WERI-Rb-1 (cell line): ENCODE measurements around the gene WDR48.

Experiments
- DNase-seq: peaks from one replicate; pipeline ENCODE4 v3.0.0-alpha.2; 2020
- H3K27ac ChIP-seq: fragments of 250-450 bp; sonication (Bioruptor Pico); 2 replicates; pipeline ENCODE4 v1.5.1; 2020; ENCODE audit warnings: mild to moderate bottlenecking, moderate library complexity
- H3K27me3 ChIP-seq: fragments of 250-450 bp; sonication (Bioruptor Pico); 2 replicates; pipeline ENCODE4 v1.5.1; 2021; ENCODE audit warnings: mild to moderate bottlenecking, low read depth, moderate library complexity; ENCODE audit not compliant: insufficient read depth, severe bottlenecking
- H3K36me3 ChIP-seq: fragments of 250-450 bp; sonication (Bioruptor Pico); 2 replicates; pipeline ENCODE4 v1.5.1; 2020; ENCODE audit warnings: mild to moderate bottlenecking, moderate library complexity
- H3K4me3 ChIP-seq: 2 replicates; pipeline ENCODE4 v1.5.1; 2011; ENCODE audit warnings: low read depth, mild to moderate bottlenecking, control low read depth, low read length
- H3K9me3 ChIP-seq: fragments of 250-450 bp; sonication (Bioruptor Pico); 2 replicates; pipeline ENCODE4 v1.5.1; 2021; ENCODE audit warnings: mild to moderate bottlenecking, moderate library complexity; ENCODE audit not compliant: severe bottlenecking
- TF ChIP-seq, protein P1 (sequence below): IDR thresholded peaks from 2 replicates; pipeline ENCODE4 v1.5.1; 2011; ENCODE audit warnings: low read depth, mild to moderate bottlenecking, control low read depth, inconsistent platforms, low read length

WDR48 gene

DNA sequence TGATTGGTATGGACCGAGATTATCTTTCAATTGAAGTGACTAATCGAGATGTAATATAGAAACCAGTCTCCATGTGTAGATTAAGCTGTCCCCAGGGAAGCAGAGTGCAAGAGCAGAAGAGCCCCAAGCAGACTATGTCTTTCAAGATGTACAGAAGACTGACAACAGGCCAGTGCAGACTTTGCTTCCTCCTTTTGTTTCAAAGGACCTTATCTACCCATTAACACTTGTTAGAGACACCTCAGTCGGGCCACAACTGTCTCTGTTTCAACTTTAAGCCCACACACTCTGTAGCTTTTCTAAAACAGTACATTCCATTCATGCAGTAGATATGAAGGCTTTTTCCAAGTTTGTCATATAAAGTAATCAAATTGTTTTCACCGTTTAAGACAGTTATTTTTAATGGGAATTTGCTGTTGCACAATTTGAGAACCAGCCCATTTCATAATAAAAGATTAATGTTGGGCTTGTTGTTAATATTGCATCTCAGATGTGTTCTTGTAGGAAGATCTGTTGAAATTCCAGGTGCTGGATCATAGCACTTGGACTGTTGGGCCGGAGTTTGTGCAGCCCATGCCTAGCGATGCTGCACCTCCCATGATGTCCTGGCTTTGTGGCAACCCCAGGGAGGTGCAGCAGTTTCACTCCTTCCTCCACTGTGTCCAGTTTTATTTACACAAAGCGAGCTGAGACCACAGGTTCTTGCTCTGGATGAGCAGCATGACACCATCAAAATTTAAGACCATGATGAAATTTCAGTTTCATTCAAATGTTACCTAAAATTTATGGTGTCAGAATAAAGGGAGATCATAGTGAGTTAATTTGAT lies 43.2 kb downstream of the WDR48 start:
- Histone ChIP-seq H3K4me3 (no peak overlapping the region), H3K27me3 (no peaks in the 10 kb centered on the region), H3K27ac (no peak overlapping the region), H3K9me3 (no peaks in the 10 kb centered on the region), H3K36me3 (peaks cover 86% of the 10 kb centered on the region)
- TF ChIP-seq, protein P1, sequence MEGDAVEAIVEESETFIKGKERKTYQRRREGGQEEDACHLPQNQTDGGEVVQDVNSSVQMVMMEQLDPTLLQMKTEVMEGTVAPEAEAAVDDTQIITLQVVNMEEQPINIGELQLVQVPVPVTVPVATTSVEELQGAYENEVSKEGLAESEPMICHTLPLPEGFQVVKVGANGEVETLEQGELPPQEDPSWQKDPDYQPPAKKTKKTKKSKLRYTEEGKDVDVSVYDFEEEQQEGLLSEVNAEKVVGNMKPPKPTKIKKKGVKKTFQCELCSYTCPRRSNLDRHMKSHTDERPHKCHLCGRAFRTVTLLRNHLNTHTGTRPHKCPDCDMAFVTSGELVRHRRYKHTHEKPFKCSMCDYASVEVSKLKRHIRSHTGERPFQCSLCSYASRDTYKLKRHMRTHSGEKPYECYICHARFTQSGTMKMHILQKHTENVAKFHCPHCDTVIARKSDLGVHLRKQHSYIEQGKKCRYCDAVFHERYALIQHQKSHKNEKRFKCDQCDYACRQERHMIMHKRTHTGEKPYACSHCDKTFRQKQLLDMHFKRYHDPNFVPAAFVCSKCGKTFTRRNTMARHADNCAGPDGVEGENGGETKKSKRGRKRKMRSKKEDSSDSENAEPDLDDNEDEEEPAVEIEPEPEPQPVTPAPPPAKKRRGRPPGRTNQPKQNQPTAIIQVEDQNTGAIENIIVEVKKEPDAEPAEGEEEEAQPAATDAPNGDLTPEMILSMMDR: no peak
- no peak for DNase-seq

- Histone ChIP-seq H3K4me3 (no peak overlapping the region), H3K36me3 (peaks cover 87% of the 10 kb centered on the region), H3K27me3 (no peaks in the 10 kb centered on the region), H3K9me3 (no peaks in the 10 kb centered on the region), H3K27ac (no peak overlapping the region)
- no peak for DNase-seq
- TF ChIP-seq, protein P1: no peak
These were observed 44.0 kb downstream of the WDR48 start for GRCh38 chr3:39095778-39096177.

- no peak for DNase-seq
- H3K9me3 ChIP-seq: no peaks in the 10 kb centered on the region
- H3K27me3 ChIP-seq: no peaks in the 10 kb centered on the region
- H3K4me3 ChIP-seq: no peak overlapping the region
- peaks cover 80% of the 10 kb centered on the region for H3K36me3 ChIP-seq
- TF ChIP-seq, protein P1: no peak
- no peak overlapping the region for H3K27ac ChIP-seq
These were observed 45.0 kb downstream of the WDR48 start for GRCh38 chr3:39096775-39097174.

- Histone ChIP-seq H3K27ac (no peak overlapping the region), H3K4me3 (no peak overlapping the region), H3K27me3 (no peaks in the 10 kb centered on the region), H3K9me3 (no peaks in the 10 kb centered on the region), H3K36me3 (peaks cover 73% of the 10 kb centered on the region)
- TF ChIP-seq, protein P1: no peak
- DNase-seq: no peak
These were observed 46.1 kb downstream of the WDR48 start for GRCh38 chr3:39097716-39098472.

DNA sequence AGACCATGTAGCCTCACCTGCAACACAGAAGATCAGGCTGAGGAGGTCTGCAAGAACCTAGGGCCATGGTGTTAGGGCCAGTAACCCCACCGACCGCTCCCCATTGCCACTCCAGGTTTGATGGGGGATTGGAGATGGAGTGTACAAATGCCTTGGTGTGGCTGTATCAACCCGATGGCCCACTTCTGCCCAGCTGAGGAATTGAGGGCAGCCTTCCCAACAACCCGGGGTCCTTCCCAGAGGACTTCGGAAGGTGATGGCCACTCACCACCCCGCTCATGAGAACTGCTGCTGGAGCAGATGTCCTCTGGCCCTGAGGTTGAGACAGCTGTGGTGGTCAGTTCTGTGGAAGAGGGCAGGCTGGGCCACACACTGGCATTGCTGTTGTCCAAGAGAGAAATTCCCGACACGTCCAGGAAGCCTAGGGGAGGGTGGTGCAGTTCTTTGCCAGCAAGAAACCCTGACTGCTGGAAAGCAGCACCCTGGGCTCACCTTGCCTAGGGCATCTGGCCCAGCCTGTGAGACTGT lies 46.7 kb downstream of the WDR48 start:
- no peaks in the 10 kb centered on the region for H3K27me3 ChIP-seq
- no peak for DNase-seq
- H3K36me3 ChIP-seq: peaks cover 66% of the 10 kb centered on the region
- H3K9me3 ChIP-seq: no peaks in the 10 kb centered on the region
- H3K27ac ChIP-seq: no peak overlapping the region
- TF ChIP-seq, protein P1: no peak
- H3K4me3 ChIP-seq: no peak overlapping the region
